Aorta (tissue), 5 donors: ENCODE results near the gene MAST4. TPM values are rescaled to one million over a fixed set of nuclear protein-coding genes. Genes with fewer than 3 reads are reported as not detected.
A peak's percentile ranks its signal among the peaks of the same experiment; 100 is the strongest.
"Not testable (repeated sequence)": the region's sequence is repeated elsewhere in the genome, so short reads cannot be mapped to it uniquely, and the experiment has no call there.

Source experiments
- ATAC-seq: fragments of 200-7000 bp; cut with Tn5 transposase; one replicate; pipeline ENCODE4 v1.9.1; 2022; ENCODE audit warnings: moderate library complexity; ENCODE audit not compliant: low FRiP score
- DNase-seq, 2 donors: peaks; one replicate each; pipeline ENCODE4 v3.0.0-alpha.2; 2020
- H3K27ac ChIP-seq, 2 donors: one replicate each; pipeline ENCODE4 v1.5.1; 2013; ENCODE audit warnings: low read length in 2 of 2, mild to moderate bottlenecking in 2 of 2, moderate library complexity in 2 of 2, control low read depth in 1 of 2, inconsistent platforms in 1 of 2, low read depth in 1 of 2
- H3K27me3 ChIP-seq, 2 donors: one replicate each; pipeline ENCODE4 v1.6.1; 2013; ENCODE audit warnings: control low read depth in 1 of 2, low read length in 1 of 2, mild to moderate bottlenecking in 1 of 2, moderate library complexity in 1 of 2; ENCODE audit not compliant: insufficient read depth in 2 of 2, control insufficient read depth in 1 of 2
- H3K36me3 ChIP-seq, 2 donors: one replicate each; pipeline ENCODE4 v1.6.1; 2013; ENCODE audit warnings: control low read depth in 1 of 2, low read length in 1 of 2, mild to moderate bottlenecking in 1 of 2; ENCODE audit not compliant: insufficient read depth in 2 of 2, control insufficient read depth in 1 of 2
- H3K4me1 ChIP-seq, 2 donors: one replicate each; pipeline ENCODE4 v1.6.1; 2013; ENCODE audit warnings: low read length in 2 of 2, control low read depth in 1 of 2, mild to moderate bottlenecking in 1 of 2, moderate library complexity in 1 of 2; ENCODE audit not compliant: insufficient read depth in 2 of 2, control insufficient read depth in 1 of 2
- H3K4me3 ChIP-seq, 2 donors: one replicate each; pipeline ENCODE4 v1.5.1; 2013; ENCODE audit warnings: low read length in 2 of 2, control low read depth in 1 of 2, mild to moderate bottlenecking in 1 of 2
- H3K9me3 ChIP-seq: one replicate; pipeline ENCODE4 v1.6.1; 2013; ENCODE audit warnings: mild to moderate bottlenecking, low read length; ENCODE audit not compliant: control insufficient read depth
- WGBS, 2 donors: extraction: QIAGEN DNeasy Blood & Tissue Kit; methylation state at CpG; one replicate each; pipeline ENCODE4 v1.1.7; 2013; 5-methylcytosine and 5-hydroxymethylcytosine counted together
- intact Hi-C, 2 donors: fragments of 100-400 bp; cut with DNase I; formaldehyde crosslinking; loops; one replicate each; pipeline versions ENCODE4 v1.14.2 to v1.15.0; 2022
- polyA plus RNA-seq, 2 donors: library from polyadenylated mRNA; stranded (reverse); fragments of 200-250 nt; gene quantifications; one replicate each; pipeline ENCODE4 v1.2.3, GENCODE V29; 2013
- total RNA-seq, 2 donors: library from RNA; stranded (reverse); fragmentation: NEBNext Ultra II Directional; extraction: Animal tissue kit (Norgen Biotek cat#: 25700); gene quantifications; one replicate each; pipeline ENCODE4 v1.2.1, GENCODE V29; 2021
- donor health status: healthy with polysubstance abuse.
- donor health status: Bipolar disorder and iron deficiency.
- donor health status: DM: no; HTN: no; CAD: no.
- donor health status: DM: no; HTN: no; CAD: no.
- donor health status: DM: yes; HTN: yes; CAD: no.

Gene MAST4
- total and polyA plus RNA-seq, 4 donors, result 2.4 to 66.5 (median 24.9) TPM

- ATAC-seq (no peak), DNase-seq (peak in 1 of 2 donors; percentile 70)
- Histone ChIP-seq H3K9me3 (no peaks in the 10 kb centered on the region), H3K4me1 (no peaks in the 10 kb centered on the region), H3K36me3 (peaks cover 0 to 8% of the 10 kb centered on the region in 2 donors), H3K27me3 (no peaks in the 10 kb centered on the region), H3K4me3 (no peak overlapping the region), H3K27ac (no peak overlapping the region)
- WGBS, 2 donors, result 95 to 96% methylated on average over 17 of the region's 17 CpGs
- intact Hi-C loops, result loop anchor here in 1 of 2 donors (10.0 kb wide), 1 partner anchor 160 kb away; no protein-coding TSS in a partner anchor
Observed at GRCh38 chr5:67164856-67165525, 568.8 kb downstream of the MAST4 start.

- 32% methylated on average over 35 to 36 of the region's 36 CpGs for WGBS, 2 donors
- H3K9me3 ChIP-seq, result no peaks in the 10 kb centered on the region
- DNase-seq, result peak; percentile 94 to 95
- peaks cover 0 to 8% of the 10 kb centered on the region in 2 donors for H3K36me3 ChIP-seq
- H3K27ac ChIP-seq, result peak overlapping the region in 1 of 2 donors; percentile 81
- H3K27me3 ChIP-seq, result no peaks in the 10 kb centered on the region
- H3K4me1 ChIP-seq, result no peaks in the 10 kb centered on the region
- peak; percentile 91 for ATAC-seq
- intact Hi-C loops, result loop anchor here (1.0 to 10.0 kb wide), 4 partner anchors 15 to 161 kb away; no protein-coding TSS in a partner anchor
- H3K4me3 ChIP-seq, result peak overlapping the region in 1 of 2 donors; percentile 20
Observed at GRCh38 chr5:67165526-67166459, 569.6 kb downstream of the MAST4 start.

- H3K27ac ChIP-seq, result peak overlapping the region in 1 of 2 donors; percentile 81
- ATAC-seq (peak; percentile 47), DNase-seq (peak; percentile 81 to 86)
- WGBS, 2 donors, result 51 to 52% methylated on average over 31 of the region's 31 CpGs
- no peaks in the 10 kb centered on the region for H3K4me1 ChIP-seq
- intact Hi-C loops, result loop anchor here (1.0 to 10.0 kb wide), 4 partner anchors 14 to 162 kb away; no protein-coding TSS in a partner anchor
- H3K27me3 ChIP-seq, result no peaks in the 10 kb centered on the region
- H3K9me3 ChIP-seq, result no peaks in the 10 kb centered on the region
- H3K4me3 ChIP-seq, result peak overlapping the region in 1 of 2 donors; percentile 20
- H3K36me3 ChIP-seq, result peaks cover 0 to 8% of the 10 kb centered on the region in 2 donors
Observed at GRCh38 chr5:67166460-67167285, 570.5 kb downstream of the MAST4 start.

GRCh38 chr5:67168069-67168468 lies 571.9 kb downstream of the MAST4 start:
- H3K27ac ChIP-seq, result no peak overlapping the region
- no peaks in the 10 kb centered on the region for H3K27me3 ChIP-seq
- no peaks in the 10 kb centered on the region for H3K9me3 ChIP-seq
- H3K4me3 ChIP-seq, result no peak overlapping the region
- H3K36me3 ChIP-seq, result peaks cover 0 to 7% of the 10 kb centered on the region in 2 donors
- DNase-seq, result no peak
- WGBS, 2 donors, result 95 to 97% methylated on average over 4 of the region's 4 CpGs
- intact Hi-C loops, result loop anchor here in 1 of 2 donors (10.0 kb wide), 1 partner anchor 163 kb away; no protein-coding TSS in a partner anchor
- no peaks in the 10 kb centered on the region for H3K4me1 ChIP-seq
- ATAC-seq, result no peak

GRCh38 chr5:67170767-67171166 lies 574.6 kb downstream of the MAST4 start:
- DNase-seq (no peak), ATAC-seq (no peak)
- Histone ChIP-seq H3K9me3 (no peaks in the 10 kb centered on the region), H3K4me1 (no peaks in the 10 kb centered on the region), H3K27ac (no peak overlapping the region), H3K27me3 (no peaks in the 10 kb centered on the region), H3K4me3 (no peak overlapping the region), H3K36me3 (no peaks in the 10 kb centered on the region)
- intact Hi-C loops, result no loop called here
- 92 to 95% methylated on average over 3 of the region's 3 CpGs for WGBS, 2 donors

- H3K27me3 ChIP-seq, ATAC-seq, intact Hi-C loops, H3K9me3 ChIP-seq, H3K4me1 ChIP-seq, DNase-seq, H3K4me3 ChIP-seq, H3K27ac ChIP-seq, H3K36me3 ChIP-seq: not testable (repeated sequence)
- 55% methylated on average over 1 of the region's 2 CpGs; no CpG with 5 or more reads in 1 of the 2 donors for WGBS, 2 donors
Observed at GRCh38 chr5:67173351-67173750, 577.2 kb downstream of the MAST4 start.

- Histone ChIP-seq H3K27me3 (no peaks in the 10 kb centered on the region), H3K27ac (no peak overlapping the region), H3K36me3 (no peaks in the 10 kb centered on the region), H3K9me3 (no peaks in the 10 kb centered on the region), H3K4me1 (no peaks in the 10 kb centered on the region), H3K4me3 (no peak overlapping the region)
- WGBS, 2 donors, result 96 to 100% methylated on average over 1 of the region's 1 CpG
- intact Hi-C loops, result no loop called here
- ATAC-seq (no peak), DNase-seq (no peak)
Observed at GRCh38 chr5:67173959-67174358, 577.8 kb downstream of the MAST4 start.

GRCh38 chr5:67176936-67177335 lies 580.7 kb downstream of the MAST4 start:
- Histone ChIP-seq H3K27ac (no peak overlapping the region), H3K4me3 (no peak overlapping the region), H3K27me3 (no peaks in the 10 kb centered on the region), H3K36me3 (no peaks in the 10 kb centered on the region), H3K4me1 (no peaks in the 10 kb centered on the region), H3K9me3 (no peaks in the 10 kb centered on the region)
- ATAC-seq (no peak), DNase-seq (no peak)
- intact Hi-C loops, result no loop called here
